Ascending aorta (tissue), 2 donors: Measurements from ENCODE around the gene SLC23A2. TPM values are rescaled to one million over a fixed set of nuclear protein-coding genes. Genes with fewer than 3 reads are reported as not detected.

ENCODE experiments used
- DNase-seq, 2 donors: peaks; one replicate each; pipeline ENCODE4 v3.0.0-alpha.2; 2019; ENCODE audit warnings: low spot score in 2 of 2
- H3K27ac ChIP-seq, 2 donors: fragments of 200-600 bp; sonication (generic); one replicate each; pipeline ENCODE4 v1.5.1; 2016 to 2017; ENCODE audit warnings: mild to moderate bottlenecking in 1 of 2
- H3K27me3 ChIP-seq: fragments of 200-600 bp; sonication (generic); one replicate; pipeline ENCODE4 v1.5.1; 2017
- H3K36me3 ChIP-seq, 2 donors: fragments of 200-600 bp; sonication (generic); one replicate each; pipeline ENCODE4 v1.5.1; 2016
- H3K4me1 ChIP-seq, 2 donors: fragments of 200-600 bp; sonication (generic); one replicate each; pipeline ENCODE4 v1.5.1; 2016 to 2017; ENCODE audit warnings: mild to moderate bottlenecking in 1 of 2
- H3K4me3 ChIP-seq, 2 donors: fragments of 200-600 bp; sonication (generic); one replicate each; pipeline ENCODE4 v1.5.1; 2016 to 2017; ENCODE audit warnings: mild to moderate bottlenecking in 1 of 2
- H3K9me3 ChIP-seq, 2 donors: fragments of 200-600 bp; sonication (generic); one replicate each; pipeline ENCODE4 v1.5.1; 2016
- intact Hi-C: fragments of 100-400 bp; cut with DNase I; formaldehyde crosslinking; loops from one replicate; pipeline ENCODE4 v1.15.1; 2023
- total RNA-seq: library from RNA; depleted of rRNA; stranded (reverse); fragments of >200 nt; gene quantifications from one replicate; pipeline ENCODE4 v1.1.0, GENCODE V29; 2016
- TF ChIP-seq, protein P1 (sequence below), 3 experiments: fragments of 200-600 bp in 2 of 3; fragments of 450-650 bp in 1 of 3; sonication (generic) in 2 of 3; IDR thresholded peaks; one replicate each; pipeline ENCODE4 v1.5.1; 2016 to 2019; ENCODE audit warnings: antibody characterized with exemption in 3 of 3, mild to moderate bottlenecking in 1 of 3, moderate library complexity in 1 of 3

The SLC23A2 gene
- total RNA-seq, 1 donor from 2014 or later, result 32.8 TPM

DNA sequence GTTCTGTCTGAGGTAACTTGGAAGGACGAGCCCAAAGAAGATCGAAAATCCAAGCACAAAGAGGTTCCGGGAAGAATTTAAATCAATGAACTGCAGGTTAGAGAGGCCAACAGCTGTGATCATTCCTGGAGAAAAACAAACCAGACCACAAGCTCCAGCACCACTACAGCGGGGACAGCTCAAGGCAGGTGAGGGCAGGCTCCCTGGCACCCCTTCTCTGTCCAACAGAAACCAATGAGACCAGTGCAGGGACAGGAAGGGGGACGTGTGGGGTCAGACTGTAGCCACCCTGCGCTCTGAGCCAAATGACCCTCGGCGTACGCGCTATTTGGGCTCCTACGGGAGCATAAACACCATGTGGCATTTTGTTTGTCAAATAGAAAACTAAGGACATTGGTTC is 139.3 kb downstream of the SLC23A2 start:
- no peak for DNase-seq
- H3K4me3 ChIP-seq, result no peak overlapping the region
- no peaks in the 10 kb centered on the region for H3K9me3 ChIP-seq
- H3K36me3 ChIP-seq, result peaks cover 51 to 90% of the 10 kb centered on the region in 2 donors
- TF ChIP-seq, protein P1, sequence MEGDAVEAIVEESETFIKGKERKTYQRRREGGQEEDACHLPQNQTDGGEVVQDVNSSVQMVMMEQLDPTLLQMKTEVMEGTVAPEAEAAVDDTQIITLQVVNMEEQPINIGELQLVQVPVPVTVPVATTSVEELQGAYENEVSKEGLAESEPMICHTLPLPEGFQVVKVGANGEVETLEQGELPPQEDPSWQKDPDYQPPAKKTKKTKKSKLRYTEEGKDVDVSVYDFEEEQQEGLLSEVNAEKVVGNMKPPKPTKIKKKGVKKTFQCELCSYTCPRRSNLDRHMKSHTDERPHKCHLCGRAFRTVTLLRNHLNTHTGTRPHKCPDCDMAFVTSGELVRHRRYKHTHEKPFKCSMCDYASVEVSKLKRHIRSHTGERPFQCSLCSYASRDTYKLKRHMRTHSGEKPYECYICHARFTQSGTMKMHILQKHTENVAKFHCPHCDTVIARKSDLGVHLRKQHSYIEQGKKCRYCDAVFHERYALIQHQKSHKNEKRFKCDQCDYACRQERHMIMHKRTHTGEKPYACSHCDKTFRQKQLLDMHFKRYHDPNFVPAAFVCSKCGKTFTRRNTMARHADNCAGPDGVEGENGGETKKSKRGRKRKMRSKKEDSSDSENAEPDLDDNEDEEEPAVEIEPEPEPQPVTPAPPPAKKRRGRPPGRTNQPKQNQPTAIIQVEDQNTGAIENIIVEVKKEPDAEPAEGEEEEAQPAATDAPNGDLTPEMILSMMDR (IDR thresholded peaks at IDR 0.05), result no peak
- no peak overlapping the region for H3K27ac ChIP-seq
- no peaks in the 10 kb centered on the region for H3K27me3 ChIP-seq
- no peaks in the 10 kb centered on the region for H3K4me1 ChIP-seq
- intact Hi-C loops, result no loop called here

DNA sequence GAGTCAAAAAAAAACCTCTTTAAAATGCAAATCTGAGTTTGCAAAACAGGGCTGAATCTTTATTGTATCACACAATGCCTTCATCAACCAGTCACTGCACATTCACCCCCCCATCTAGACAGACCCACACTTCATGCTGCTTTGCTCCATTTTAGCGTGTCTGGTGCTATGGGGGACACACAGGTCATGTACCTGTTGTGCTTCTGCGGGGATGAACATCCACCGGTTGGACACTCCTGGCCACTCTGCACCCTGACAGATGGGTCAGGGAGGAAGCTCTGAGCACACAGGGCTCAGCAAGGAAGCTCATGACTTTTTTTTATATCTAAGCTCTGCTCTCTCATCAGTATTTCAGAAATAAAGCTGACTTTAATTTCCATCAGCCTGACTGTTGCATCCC is 143.3 kb downstream of the SLC23A2 start:
- TF ChIP-seq, protein P1 (IDR thresholded peaks at IDR 0.05), result no peak
- Histone ChIP-seq H3K27ac (no peak overlapping the region), H3K27me3 (no peaks in the 10 kb centered on the region), H3K9me3 (no peaks in the 10 kb centered on the region), H3K4me3 (no peak overlapping the region), H3K36me3 (peaks cover 48 to 75% of the 10 kb centered on the region in 2 donors), H3K4me1 (no peaks in the 10 kb centered on the region)
- no peak for DNase-seq
- intact Hi-C loops, result no loop called here

DNA sequence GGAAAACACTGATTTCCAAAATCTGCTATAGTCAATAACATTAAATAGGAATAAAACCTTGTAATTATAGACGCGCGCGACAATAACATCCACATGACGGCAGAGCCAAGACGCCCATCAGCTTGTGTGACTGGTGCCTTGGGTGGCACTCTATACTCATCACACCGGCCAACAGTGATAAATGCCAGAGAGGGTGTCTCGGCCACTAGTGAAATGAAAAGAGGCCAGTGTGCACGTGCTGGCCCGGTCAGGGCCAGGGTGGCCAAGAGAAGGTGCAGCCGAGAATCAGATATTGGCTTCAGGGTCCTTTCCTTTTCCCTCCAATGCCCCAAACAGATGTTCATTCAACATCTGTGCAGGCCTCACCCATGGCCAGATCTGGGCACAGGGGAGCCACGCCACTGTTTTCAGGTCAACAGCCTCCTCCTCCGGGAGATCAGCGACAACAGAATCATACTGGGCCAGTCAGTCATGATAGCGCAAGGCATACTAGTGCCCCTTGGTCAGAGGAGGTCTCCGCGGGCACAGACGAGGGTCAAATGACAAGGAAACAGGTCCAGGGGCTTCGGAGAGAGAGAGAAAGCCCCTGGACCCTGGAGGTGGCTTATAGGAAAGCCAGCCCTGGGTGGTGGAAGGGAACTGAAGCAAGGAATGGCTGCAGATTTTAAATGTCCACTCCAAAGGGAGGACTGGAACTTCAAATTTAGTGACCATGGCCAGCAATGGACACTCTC is 145.1 kb downstream of the SLC23A2 start:
- Histone ChIP-seq H3K9me3 (no peaks in the 10 kb centered on the region), H3K4me3 (no peak overlapping the region), H3K27ac (no peak overlapping the region), H3K27me3 (no peaks in the 10 kb centered on the region), H3K4me1 (no peaks in the 10 kb centered on the region), H3K36me3 (peaks cover 35 to 61% of the 10 kb centered on the region in 2 donors)
- TF ChIP-seq, protein P1 (IDR thresholded peaks at IDR 0.05), result no peak
- no peak for DNase-seq
- intact Hi-C loops, result no loop called here

DNA sequence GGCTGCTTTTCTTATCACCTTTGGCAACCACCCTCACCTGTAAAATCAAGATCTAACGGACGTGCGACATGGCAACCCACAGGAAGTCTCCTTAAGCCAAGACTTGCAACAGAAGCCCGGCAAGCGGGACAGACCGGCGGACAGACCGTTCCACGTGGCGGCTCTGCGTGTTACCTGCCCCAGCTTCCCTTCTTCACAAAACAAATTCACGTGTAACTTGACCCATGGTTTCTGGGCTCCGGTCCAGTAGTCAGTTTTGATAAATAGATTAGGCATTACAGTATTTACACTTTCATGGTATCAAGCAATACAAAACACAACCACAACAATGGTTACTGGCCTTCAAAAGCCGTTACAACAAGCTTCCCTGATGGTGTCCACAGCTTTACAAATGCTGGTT is 145.8 kb downstream of the SLC23A2 start:
- no peak overlapping the region for H3K27ac ChIP-seq
- H3K36me3 ChIP-seq, result peaks cover 34 to 55% of the 10 kb centered on the region in 2 donors
- TF ChIP-seq, protein P1 (IDR thresholded peaks at IDR 0.05), result no peak
- intact Hi-C loops, result no loop called here
- no peaks in the 10 kb centered on the region for H3K27me3 ChIP-seq
- no peaks in the 10 kb centered on the region for H3K9me3 ChIP-seq
- no peak overlapping the region for H3K4me3 ChIP-seq
- H3K4me1 ChIP-seq, result no peaks in the 10 kb centered on the region
- no peak for DNase-seq

DNA sequence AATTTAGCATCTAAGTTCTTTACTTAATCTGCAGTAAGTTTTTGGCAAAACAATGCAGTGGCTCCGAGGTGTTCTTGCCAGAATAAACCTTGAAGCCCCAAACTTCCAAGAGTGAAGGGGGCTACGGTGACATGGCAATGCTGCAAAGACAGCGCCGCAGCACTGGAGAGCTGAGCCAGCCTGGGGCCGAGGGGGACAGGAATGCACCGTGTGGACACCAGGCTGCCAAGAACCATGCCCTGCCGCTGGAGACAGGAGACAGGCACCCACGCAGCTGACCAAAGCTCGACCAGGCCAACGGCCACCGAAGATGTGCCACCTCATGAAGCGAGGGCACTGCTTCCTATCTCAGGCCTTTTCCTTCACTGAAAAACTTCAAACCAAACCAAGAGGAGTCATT is 146.2 kb downstream of the SLC23A2 start:
- no peak for DNase-seq
- TF ChIP-seq, protein P1 (IDR thresholded peaks at IDR 0.05), result no peak
- intact Hi-C loops, result no loop called here
- Histone ChIP-seq H3K36me3 (peaks cover 30 to 50% of the 10 kb centered on the region in 2 donors), H3K9me3 (no peaks in the 10 kb centered on the region), H3K27me3 (no peaks in the 10 kb centered on the region), H3K27ac (no peak overlapping the region), H3K4me1 (no peaks in the 10 kb centered on the region), H3K4me3 (no peak overlapping the region)
